Parathyroid adenoma (tissue), 2 donors: ENCODE results near the gene TBC1D22A.

ENCODE experiments used
- H2AFZ ChIP-seq: fragments of 300-600 bp; sonication (generic); one replicate; pipeline ENCODE4 v1.7.0; 2017; ENCODE audit warnings: antibody characterized with exemption, mild to moderate bottlenecking
- H3K27ac ChIP-seq: fragments of 300-600 bp; sonication (generic); one replicate; pipeline ENCODE4 v1.7.0; 2017
- H3K27me3 ChIP-seq: fragments of 300-600 bp; sonication (generic); one replicate; pipeline ENCODE4 v1.7.0; 2017; ENCODE audit warnings: low read length; ENCODE audit not compliant: control insufficient read depth, insufficient read depth
- H3K36me3 ChIP-seq: fragments of 300-600 bp; sonication (generic); one replicate; pipeline ENCODE4 v1.7.0; 2017; ENCODE audit warnings: low read length; ENCODE audit not compliant: control insufficient read depth, insufficient read depth
- H3K4me1 ChIP-seq: fragments of 300-600 bp; sonication (generic); one replicate; pipeline ENCODE4 v1.7.0; 2017; ENCODE audit warnings: control low read depth
- H3K4me2 ChIP-seq: fragments of 300-600 bp; sonication (generic); one replicate; pipeline ENCODE4 v1.7.0; 2017; ENCODE audit warnings: low read length
- H3K4me3 ChIP-seq: fragments of 300-600 bp; sonication (generic); one replicate; pipeline ENCODE4 v1.7.0; 2017; ENCODE audit warnings: low read depth, low read length
- H3K79me2 ChIP-seq: fragments of 300-600 bp; sonication (generic); one replicate; pipeline ENCODE4 v1.7.0; 2017; ENCODE audit warnings: control low read depth
- H3K9ac ChIP-seq: fragments of 300-600 bp; sonication (generic); one replicate; pipeline ENCODE4 v1.7.0; 2017; ENCODE audit warnings: mild to moderate bottlenecking
- H3K9me3 ChIP-seq: fragments of 300-600 bp; sonication (generic); one replicate; pipeline ENCODE4 v1.7.0; 2017; ENCODE audit warnings: low read length; ENCODE audit not compliant: control insufficient read depth
- CTCF ChIP-seq: fragments of 300-600 bp; sonication (generic); IDR thresholded peaks from one replicate; pipeline ENCODE4 v1.7.0; 2017; ENCODE audit warnings: antibody characterized with exemption, mild to moderate bottlenecking
- donor health status: primary hyperparathyroidism.

TBC1D22A gene

GRCh38 chr22:46894081-46894671, 131.7 kb downstream of the TBC1D22A start:
- Histone ChIP-seq H3K9ac (no peak overlapping the region), H3K27me3 (no peaks in the 10 kb centered on the region), H3K4me3 (no peak overlapping the region), H3K4me1 (no peaks in the 10 kb centered on the region), H3K9me3 (no peaks in the 10 kb centered on the region), H2AFZ (no peak overlapping the region), H3K27ac (no peak overlapping the region), H3K79me2 (no peaks in the 10 kb centered on the region), H3K36me3 (no peaks in the 10 kb centered on the region), H3K4me2 (no peak overlapping the region)
- no peak for TF ChIP-seq CTCF

- Histone ChIP-seq H3K27ac (no peak overlapping the region), H3K9ac (no peak overlapping the region), H2AFZ (no peak overlapping the region), H3K9me3 (no peaks in the 10 kb centered on the region), H3K79me2 (no peaks in the 10 kb centered on the region), H3K27me3 (no peaks in the 10 kb centered on the region), H3K4me1 (no peaks in the 10 kb centered on the region), H3K36me3 (no peaks in the 10 kb centered on the region), H3K4me2 (no peak overlapping the region), H3K4me3 (no peak overlapping the region)
- no peak for TF ChIP-seq CTCF
Measured at GRCh38 chr22:46894851-46895640, 132.6 kb downstream of the TBC1D22A start.

DNA sequence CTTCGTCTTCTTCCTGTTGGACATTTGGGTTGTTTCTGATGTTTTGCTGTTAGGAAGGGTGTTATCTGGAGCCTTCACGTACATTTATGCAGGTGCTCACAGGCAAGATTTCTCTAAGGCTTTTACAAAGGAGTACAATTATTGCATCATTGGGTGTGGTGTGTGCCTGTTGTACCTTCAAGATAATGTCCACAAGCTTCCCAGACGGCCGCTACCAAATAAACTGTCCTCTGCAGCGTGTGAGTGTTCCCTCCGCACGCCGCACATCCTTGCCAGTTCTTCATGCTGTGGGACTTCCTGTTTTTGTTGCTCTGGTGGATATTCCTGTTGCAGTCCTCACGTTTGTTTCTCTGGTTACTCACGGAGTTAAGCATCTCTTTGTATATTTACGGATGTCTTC, 133.3 kb downstream of the TBC1D22A start:
- TF ChIP-seq CTCF = no peak
- no peaks in the 10 kb centered on the region for H3K4me1 ChIP-seq
- no peaks in the 10 kb centered on the region for H3K27me3 ChIP-seq
- no peaks in the 10 kb centered on the region for H3K36me3 ChIP-seq
- no peak overlapping the region for H3K4me3 ChIP-seq
- H3K27ac ChIP-seq = no peak overlapping the region
- H2AFZ ChIP-seq = no peak overlapping the region
- H3K4me2 ChIP-seq = no peak overlapping the region
- no peak overlapping the region for H3K9ac ChIP-seq
- no peaks in the 10 kb centered on the region for H3K9me3 ChIP-seq
- no peaks in the 10 kb centered on the region for H3K79me2 ChIP-seq

DNA sequence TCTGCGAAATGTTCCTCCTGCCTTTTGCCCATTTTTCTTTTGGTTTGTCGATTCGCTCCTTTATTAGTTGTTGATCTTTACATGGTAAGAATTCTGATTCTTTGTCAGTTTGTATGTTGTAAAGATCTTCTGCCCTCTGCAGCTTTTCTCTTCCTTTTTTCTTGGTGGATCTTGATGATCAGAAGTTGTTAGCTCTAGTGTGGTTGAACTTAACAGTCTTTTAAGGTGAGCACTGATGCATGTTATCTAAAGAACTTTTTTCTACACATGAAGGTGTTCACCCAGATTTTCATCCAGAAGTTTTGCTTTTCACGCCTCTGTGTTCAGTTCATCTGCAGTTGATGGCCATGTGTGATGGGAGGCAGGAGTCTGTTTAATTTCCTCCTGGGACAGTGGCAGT, 133.7 kb downstream of the TBC1D22A start:
- Histone ChIP-seq H3K4me3 (no peak overlapping the region), H3K27me3 (no peaks in the 10 kb centered on the region), H3K9ac (no peak overlapping the region), H3K27ac (no peak overlapping the region), H3K4me2 (no peak overlapping the region), H3K4me1 (no peaks in the 10 kb centered on the region), H3K79me2 (no peaks in the 10 kb centered on the region), H2AFZ (no peak overlapping the region), H3K9me3 (no peaks in the 10 kb centered on the region), H3K36me3 (no peaks in the 10 kb centered on the region)
- no peak for TF ChIP-seq CTCF
